ENCODE measurements around the gene SAPCD2. TPM values are rescaled to one million over a fixed set of nuclear protein-coding genes. Genes with fewer than 3 reads are reported as not detected.

SAPCD2 gene
- total RNA-seq, 1 donor = 5.2 TPM

DNA sequence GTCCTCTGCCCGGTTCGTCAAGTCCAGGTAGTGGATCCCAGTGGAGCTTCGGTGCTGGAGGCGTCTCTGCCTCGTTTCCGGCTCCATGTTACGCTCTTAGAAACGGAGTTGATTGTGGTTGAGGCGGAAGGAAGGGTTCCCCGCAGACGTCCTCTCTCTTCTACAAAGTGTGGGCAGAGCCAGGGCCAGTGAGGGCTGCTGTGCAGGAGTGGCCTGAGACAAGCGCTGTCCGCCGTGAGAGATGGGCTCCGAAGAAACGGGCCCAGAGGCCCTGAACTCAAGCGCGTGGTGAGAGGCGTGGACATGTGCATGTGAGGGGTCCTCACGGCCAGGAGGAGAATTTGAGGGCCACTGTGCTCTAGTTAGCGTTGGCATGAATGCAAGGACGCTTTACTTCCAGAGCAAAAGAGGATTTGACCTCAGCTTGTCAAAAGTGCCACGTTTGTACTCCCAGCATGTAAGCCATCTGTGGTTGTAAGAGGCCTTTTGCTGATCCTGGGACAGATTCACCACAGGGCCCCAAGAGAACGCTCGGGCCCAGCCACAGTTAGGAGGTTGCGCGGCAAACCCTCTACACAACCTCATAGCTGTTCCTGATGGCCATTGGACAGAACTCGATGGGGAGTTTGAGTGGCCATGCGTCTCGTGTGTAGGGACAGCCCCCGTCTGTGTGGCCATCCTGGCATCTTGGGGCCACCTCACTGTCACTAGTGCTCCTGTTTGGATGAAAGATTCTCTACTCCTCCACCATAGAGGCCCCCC lies 26.6 kb upstream of the SAPCD2 start:
- no peak for DNase-seq (ENCODE audit: low read depth)
- TF ChIP-seq, protein P1, sequence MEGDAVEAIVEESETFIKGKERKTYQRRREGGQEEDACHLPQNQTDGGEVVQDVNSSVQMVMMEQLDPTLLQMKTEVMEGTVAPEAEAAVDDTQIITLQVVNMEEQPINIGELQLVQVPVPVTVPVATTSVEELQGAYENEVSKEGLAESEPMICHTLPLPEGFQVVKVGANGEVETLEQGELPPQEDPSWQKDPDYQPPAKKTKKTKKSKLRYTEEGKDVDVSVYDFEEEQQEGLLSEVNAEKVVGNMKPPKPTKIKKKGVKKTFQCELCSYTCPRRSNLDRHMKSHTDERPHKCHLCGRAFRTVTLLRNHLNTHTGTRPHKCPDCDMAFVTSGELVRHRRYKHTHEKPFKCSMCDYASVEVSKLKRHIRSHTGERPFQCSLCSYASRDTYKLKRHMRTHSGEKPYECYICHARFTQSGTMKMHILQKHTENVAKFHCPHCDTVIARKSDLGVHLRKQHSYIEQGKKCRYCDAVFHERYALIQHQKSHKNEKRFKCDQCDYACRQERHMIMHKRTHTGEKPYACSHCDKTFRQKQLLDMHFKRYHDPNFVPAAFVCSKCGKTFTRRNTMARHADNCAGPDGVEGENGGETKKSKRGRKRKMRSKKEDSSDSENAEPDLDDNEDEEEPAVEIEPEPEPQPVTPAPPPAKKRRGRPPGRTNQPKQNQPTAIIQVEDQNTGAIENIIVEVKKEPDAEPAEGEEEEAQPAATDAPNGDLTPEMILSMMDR (IDR thresholded peaks at IDR 0.05; ENCODE audit: insufficient read depth, low read depth, low read length) = no peak
- H3K4me3 ChIP-seq (ENCODE audit: low read depth, low read length) = no peak overlapping the region

DNA sequence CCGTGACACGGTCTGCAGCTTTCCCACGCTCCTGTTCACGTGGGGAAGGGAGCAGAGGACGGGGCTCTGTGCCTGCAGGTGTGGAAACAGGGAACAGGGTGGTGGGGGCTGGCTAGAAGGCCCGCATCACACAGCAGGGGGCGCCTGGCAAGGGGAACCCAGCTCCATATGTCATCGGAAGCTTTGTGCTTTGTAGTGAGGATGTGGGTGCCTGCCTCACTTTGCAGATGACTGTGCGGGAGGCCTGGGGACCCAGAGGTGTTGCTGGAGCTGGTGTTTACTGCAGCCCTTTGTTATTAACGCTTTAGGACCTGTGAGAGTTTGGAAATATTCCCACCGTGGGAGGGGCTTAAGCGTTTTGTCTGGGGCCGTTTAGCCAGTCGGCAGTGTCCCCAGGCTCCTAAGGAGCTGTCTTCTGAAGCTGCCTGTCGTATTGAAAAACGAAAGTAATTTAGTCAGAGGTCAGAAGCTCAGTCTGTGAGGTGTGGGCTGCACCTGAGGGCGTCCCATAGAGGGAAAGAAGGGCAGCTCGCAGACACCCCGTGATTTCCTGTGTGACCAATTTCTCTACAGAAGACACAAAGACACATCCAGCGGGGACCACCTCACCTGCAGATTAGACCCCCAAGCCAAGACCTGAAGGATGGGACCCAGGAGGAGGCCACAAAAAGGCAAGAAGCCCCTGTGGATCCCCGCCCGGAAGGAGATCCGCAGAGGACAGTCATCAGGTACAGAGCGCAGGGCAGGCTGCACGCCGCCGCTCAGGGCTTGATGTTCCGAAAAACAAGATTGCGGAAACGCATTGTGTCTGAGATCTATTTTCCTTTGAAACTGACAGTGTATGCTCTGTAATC lies 25.5 kb upstream of the SAPCD2 start:
- no peak overlapping the region for H3K4me3 ChIP-seq (ENCODE audit: low read depth, low read length)
- no peak for DNase-seq (ENCODE audit: low read depth)
- TF ChIP-seq, protein P1 (IDR thresholded peaks at IDR 0.05; ENCODE audit: insufficient read depth, low read depth, low read length) = peak; percentile 21

DNA sequence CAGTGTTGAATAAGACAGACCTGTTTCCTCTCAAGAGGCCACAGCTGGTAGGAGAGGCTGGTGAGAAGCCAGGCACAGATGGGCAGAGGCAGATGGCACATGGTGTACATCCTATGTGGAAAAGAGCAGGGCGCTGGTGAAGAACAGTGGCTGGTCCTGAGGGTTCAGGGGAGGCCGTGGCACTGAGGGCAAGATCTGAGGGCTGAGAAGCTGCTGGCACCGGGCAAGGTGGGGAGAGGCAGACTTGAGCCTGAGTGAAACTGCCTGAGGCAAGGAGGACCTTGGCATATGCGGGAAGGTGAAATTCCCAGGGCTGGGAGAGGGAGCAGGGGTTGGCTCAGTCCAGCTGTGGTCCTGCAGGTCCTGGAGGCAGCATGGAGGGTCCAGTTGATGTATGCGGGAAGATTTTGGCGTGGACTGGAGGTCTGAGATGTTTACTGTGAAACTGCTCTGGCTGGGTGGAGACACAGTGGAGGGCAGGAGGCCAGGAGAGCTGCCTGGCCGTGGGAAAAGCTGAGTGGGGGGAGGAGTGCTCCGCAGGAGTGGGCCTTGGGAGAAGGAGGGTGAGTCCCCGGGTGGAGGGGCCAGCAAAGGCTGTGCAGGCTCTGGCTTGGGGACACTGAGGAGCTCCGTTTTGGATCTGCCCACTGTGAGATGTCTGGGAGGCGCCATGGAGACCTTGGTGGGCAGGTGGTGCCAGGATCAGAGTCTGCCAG lies 19.0 kb upstream of the SAPCD2 start:
- H3K4me3 ChIP-seq (ENCODE audit: low read depth, low read length) = no peak overlapping the region
- no peak for DNase-seq (ENCODE audit: low read depth)
- TF ChIP-seq, protein P1 (IDR thresholded peaks at IDR 0.05; ENCODE audit: insufficient read depth, low read depth, low read length) = no peak

DNA sequence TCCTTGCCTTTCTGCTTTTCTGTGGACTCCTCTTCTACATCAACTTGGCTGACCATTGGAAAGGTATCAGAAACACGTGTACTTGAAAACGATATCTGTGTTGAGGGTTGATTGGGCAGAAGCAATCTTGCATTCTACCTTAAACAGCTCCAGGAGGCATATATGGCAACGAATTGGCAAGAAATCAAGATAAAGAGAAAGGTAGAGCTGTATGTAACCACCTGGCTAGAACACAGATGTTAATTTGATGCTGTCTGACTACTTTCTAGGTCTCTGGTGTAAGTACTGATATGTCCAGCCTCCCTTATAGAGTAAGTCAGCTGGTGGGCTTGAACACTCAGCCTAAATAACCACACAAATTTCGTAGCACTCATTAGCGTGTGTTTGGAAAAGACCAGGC lies 17.8 kb upstream of the SAPCD2 start:
- DNase-seq (ENCODE audit: low read depth) = no peak
- TF ChIP-seq, protein P1 (IDR thresholded peaks at IDR 0.05; ENCODE audit: insufficient read depth, low read depth, low read length) = no peak
- H3K4me3 ChIP-seq (ENCODE audit: low read depth, low read length) = no peak overlapping the region

DNA sequence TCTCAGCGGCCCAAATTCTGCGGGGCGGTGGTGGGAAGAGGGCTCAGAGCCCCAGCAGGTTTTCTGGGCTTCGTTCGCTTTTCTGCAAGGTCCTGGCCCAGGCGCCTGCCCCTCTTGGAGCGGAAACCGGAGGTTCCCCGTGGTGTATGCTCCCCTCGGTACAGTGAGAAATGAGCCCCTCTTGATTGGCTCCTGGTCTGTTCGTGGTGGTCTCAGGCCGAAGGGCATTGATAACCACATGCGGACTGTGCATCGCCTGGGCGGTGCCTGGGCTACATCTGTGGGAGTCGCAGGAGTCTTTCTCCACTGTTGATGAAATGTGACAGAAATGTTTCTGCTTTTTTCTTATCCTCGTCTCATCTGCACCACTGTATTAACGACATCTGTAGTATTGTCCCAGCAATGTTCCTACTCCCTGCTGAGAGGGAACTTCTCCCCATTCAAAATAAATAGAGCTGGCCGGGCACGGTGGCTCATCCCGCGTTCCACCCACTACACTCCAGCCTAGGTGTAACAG lies 17.1 kb upstream of the SAPCD2 start:
- no peak for DNase-seq (ENCODE audit: low read depth)
- TF ChIP-seq, protein P1 (IDR thresholded peaks at IDR 0.05; ENCODE audit: insufficient read depth, low read depth, low read length) = no peak

More for the DNA sequence above, 17.1 kb upstream of the SAPCD2 start:
- peak overlapping the region; percentile 80 for H3K4me3 ChIP-seq (ENCODE audit: low read depth, low read length)

Measured in fibroblast of villous mesenchyme (primary cell).